DOHH2 (cell line): ENCODE data around the gene STK4.

Experiments used
- H3F3A ChIP-seq: fragments of 200-600 bp; sonication (generic), shearing (Covaris generic); 2 replicates; pipeline ENCODE4 v1.6.0; 2016; ENCODE audit warnings: antibody characterized with exemption, mild to moderate bottlenecking; ENCODE audit not compliant: control insufficient read depth, insufficient read depth
- H3K27ac ChIP-seq: fragments of 200-600 bp; sonication (generic); 2 replicates; pipeline ENCODE4 v1.5.1; 2014; ENCODE audit warnings: low read depth, mild to moderate bottlenecking, low read length, moderate library complexity
- H3K27me3 ChIP-seq: fragments of 200-600 bp; sonication (generic); 2 replicates; pipeline ENCODE4 v1.6.1; 2014; ENCODE audit warnings: mild to moderate bottlenecking, low read length, mixed read lengths; ENCODE audit not compliant: control insufficient read depth
- H3K36me3 ChIP-seq: fragments of 200-600 bp; sonication (generic); 2 replicates; pipeline ENCODE4 v1.6.1; 2014; ENCODE audit warnings: mild to moderate bottlenecking, low read length, moderate library complexity, mixed read lengths; ENCODE audit not compliant: control insufficient read depth
- H3K4me1 ChIP-seq: fragments of 200-600 bp; sonication (generic); 2 replicates; pipeline ENCODE4 v1.6.1; 2014; ENCODE audit warnings: mild to moderate bottlenecking, low read length, mixed read lengths; ENCODE audit not compliant: control insufficient read depth
- H3K4me2 ChIP-seq: fragments of 200-600 bp; sonication (generic); 2 replicates; pipeline ENCODE4 v1.6.0; 2014; ENCODE audit warnings: mild to moderate bottlenecking, low read length, moderate library complexity
- H3K4me3 ChIP-seq: fragments of 200-600 bp; sonication (generic); 2 replicates; pipeline ENCODE4 v1.5.1; 2014; ENCODE audit warnings: mild to moderate bottlenecking, low read length, mixed read lengths
- H3K79me2 ChIP-seq: fragments of 200-600 bp; sonication (generic); 2 replicates; pipeline ENCODE4 v1.6.1; 2014; ENCODE audit warnings: mild to moderate bottlenecking, low read length, mixed read lengths; ENCODE audit not compliant: control insufficient read depth
- H3K9me2 ChIP-seq: fragments of 200-600 bp; sonication (generic); replicated peaks from 2 replicates; pipeline ENCODE4 v1.6.1; 2014; ENCODE audit warnings: mild to moderate bottlenecking, low read length, mixed read lengths; ENCODE audit not compliant: control insufficient read depth
- H3K9me3 ChIP-seq: fragments of 200-600 bp; sonication (generic); 2 replicates; pipeline ENCODE4 v1.6.1; 2014; ENCODE audit warnings: antibody characterized with exemption, low read length, mixed read lengths; ENCODE audit not compliant: control insufficient read depth, insufficient read depth
- H4K20me1 ChIP-seq: fragments of 200-600 bp; sonication (generic); 2 replicates; pipeline ENCODE4 v1.6.0; 2014; ENCODE audit warnings: low read depth, mild to moderate bottlenecking, antibody characterized with exemption, low read length, moderate library complexity; ENCODE audit not compliant: control insufficient read depth, insufficient read depth
- EZH2phosphoT487 ChIP-seq: fragments of 200-600 bp; sonication (generic); IDR thresholded peaks from 2 replicates; pipeline ENCODE4 v1.6.1; 2017; ENCODE audit warnings: borderline replicate concordance, mild to moderate bottlenecking, antibody characterized with exemption, low read length, moderate library complexity, mixed read lengths
- TF ChIP-seq, protein P1 (sequence below): fragments of 200-600 bp; sonication (generic); IDR thresholded peaks from one replicate; pipeline ENCODE4 v1.5.1; 2014; ENCODE audit warnings: antibody characterized with exemption, mild to moderate bottlenecking, low read depth, low read length; ENCODE audit not compliant: poor library complexity, severe bottlenecking

Gene STK4

DNA sequence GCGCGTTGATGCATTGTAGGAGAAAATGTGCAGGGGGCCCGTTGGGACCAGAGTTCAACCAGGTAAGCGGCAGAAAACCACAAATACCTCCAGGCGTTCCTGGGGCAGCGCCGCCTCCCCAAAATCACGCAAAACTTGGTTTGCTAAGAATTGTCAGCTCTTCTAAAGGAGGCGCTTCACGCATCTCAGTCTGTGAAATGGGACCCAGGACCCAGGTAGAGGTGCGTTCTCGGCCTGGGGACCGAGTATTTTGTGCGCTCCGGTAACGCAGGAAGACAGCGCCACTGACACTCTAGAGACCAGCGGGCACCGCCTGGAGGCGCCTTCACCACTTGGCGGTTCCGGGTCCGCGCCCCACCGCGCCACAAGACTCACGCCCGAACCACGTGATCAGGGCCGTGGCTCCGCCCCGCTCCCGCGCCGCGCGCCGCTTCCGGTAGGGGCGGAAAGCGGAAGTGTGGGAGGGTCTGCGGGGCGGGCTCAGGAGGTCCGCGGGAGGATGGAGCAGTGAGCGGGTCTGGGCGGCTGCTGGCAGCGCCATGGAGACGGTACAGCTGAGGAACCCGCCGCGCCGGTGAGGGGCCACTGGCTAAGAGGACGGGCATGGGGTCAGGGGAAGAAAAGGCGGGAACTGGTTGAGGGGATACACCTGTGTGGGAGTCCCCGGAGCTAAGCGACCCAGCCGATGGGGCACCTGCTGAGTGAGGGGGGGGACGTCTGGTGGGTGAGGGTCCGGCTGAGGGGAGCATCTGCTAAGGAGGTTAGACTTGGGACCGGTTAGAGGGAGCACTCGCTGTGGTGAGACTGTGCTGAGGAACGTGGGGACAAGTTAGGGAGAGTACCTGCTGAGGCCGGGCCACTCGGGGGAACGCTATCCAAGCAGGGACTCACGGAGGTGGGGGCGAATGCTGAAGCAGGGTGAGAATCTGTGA lies at the start of gene STK4:
TSS of gene STK4 (plus strand) at position 483 of the 932 bp plus-strand sequence. CDS start at position 540, 57 bp downstream.
- Histone ChIP-seq H3K27me3 (no peaks in the 10 kb centered on the region), H3K4me2 (peak within 1 kb of the TSS; percentile 89), H3K9me3 (no peaks in the 10 kb centered on the region), H3K9me2 (no peaks in the 10 kb centered on the region), H3K27ac (peak within 1 kb of the TSS; percentile 88), H4K20me1 (peaks cover 8% of the 10 kb centered on the region; the same call in 1 of the 2 replicates), H3K4me1 (peaks cover 69% of the 10 kb centered on the region), H3K79me2 (peaks cover 57% of the 10 kb centered on the region), H3K36me3 (peaks cover 42% of the 10 kb centered on the region), H3K4me3 (peak within 1 kb of the TSS; percentile 95), H3F3A (peaks cover 20% of the 10 kb centered on the region)
- TF ChIP-seq, protein P1, sequence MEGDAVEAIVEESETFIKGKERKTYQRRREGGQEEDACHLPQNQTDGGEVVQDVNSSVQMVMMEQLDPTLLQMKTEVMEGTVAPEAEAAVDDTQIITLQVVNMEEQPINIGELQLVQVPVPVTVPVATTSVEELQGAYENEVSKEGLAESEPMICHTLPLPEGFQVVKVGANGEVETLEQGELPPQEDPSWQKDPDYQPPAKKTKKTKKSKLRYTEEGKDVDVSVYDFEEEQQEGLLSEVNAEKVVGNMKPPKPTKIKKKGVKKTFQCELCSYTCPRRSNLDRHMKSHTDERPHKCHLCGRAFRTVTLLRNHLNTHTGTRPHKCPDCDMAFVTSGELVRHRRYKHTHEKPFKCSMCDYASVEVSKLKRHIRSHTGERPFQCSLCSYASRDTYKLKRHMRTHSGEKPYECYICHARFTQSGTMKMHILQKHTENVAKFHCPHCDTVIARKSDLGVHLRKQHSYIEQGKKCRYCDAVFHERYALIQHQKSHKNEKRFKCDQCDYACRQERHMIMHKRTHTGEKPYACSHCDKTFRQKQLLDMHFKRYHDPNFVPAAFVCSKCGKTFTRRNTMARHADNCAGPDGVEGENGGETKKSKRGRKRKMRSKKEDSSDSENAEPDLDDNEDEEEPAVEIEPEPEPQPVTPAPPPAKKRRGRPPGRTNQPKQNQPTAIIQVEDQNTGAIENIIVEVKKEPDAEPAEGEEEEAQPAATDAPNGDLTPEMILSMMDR, result peak; percentile 68
- TF ChIP-seq EZH2phosphoT487, result no peak

DNA sequence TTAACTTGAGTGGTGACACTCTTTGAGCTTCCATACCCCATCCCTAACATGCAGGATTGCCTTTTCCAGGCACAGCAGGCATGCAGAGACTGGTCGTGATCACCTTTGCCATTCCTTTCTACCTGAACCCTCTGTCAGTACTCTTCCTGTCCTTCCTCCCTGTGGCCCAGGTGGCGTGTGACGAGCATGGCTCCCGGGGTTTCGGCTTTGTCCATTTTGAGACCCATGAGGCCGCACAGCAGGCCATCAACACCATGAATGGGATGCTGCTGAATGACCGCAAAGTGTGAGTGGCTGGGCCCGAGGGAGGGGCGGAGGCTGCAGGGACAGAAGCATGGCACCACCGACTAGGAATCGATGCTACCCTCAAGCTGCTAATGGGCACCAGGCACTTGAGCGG lies 49.7 kb upstream of the STK4 start:
- Histone ChIP-seq H3K36me3 (peaks cover 14% of the 10 kb centered on the region), H3K4me3 (no peak overlapping the region), H3K27ac (no peak overlapping the region), H3K9me2 (no peaks in the 10 kb centered on the region), H3K27me3 (no peaks in the 10 kb centered on the region), H3K79me2 (no peaks in the 10 kb centered on the region), H3F3A (no peaks in the 10 kb centered on the region), H3K9me3 (no peaks in the 10 kb centered on the region), H3K4me1 (no peaks in the 10 kb centered on the region), H3K4me2 (no peak overlapping the region), H4K20me1 (no peaks in the 10 kb centered on the region)
- TF ChIP-seq, protein P1, result no peak
- TF ChIP-seq EZH2phosphoT487, result no peak

DNA sequence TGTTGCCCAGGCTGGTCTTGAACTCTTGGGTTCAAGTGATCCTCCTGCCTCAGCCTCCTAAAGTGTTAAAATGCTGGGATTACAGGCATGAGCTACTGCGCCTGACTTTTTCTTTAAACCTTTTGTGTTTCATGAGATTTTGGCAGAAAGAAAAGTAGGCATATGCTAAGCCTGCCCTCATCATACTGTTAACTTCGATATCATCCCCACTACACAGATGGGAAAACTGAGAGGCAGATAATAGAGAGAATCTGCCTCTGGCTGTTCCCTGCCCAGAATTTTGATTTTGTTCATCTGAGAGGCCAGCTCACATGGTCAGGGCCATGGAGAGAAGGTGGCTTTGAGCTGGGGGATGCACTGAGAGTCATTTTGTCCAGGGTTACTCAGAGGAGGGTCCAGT lies 48.9 kb upstream of the STK4 start:
- no peaks in the 10 kb centered on the region for H3K9me2 ChIP-seq
- H3K27ac ChIP-seq, result no peak overlapping the region
- H3F3A ChIP-seq, result no peaks in the 10 kb centered on the region
- peaks cover 14% of the 10 kb centered on the region for H3K36me3 ChIP-seq
- no peaks in the 10 kb centered on the region for H3K9me3 ChIP-seq
- TF ChIP-seq, protein P1, result no peak
- TF ChIP-seq EZH2phosphoT487, result no peak
- H3K27me3 ChIP-seq, result no peaks in the 10 kb centered on the region
- H4K20me1 ChIP-seq, result no peaks in the 10 kb centered on the region
- H3K4me2 ChIP-seq, result no peak overlapping the region
- no peaks in the 10 kb centered on the region for H3K4me1 ChIP-seq
- H3K4me3 ChIP-seq, result no peak overlapping the region
- no peaks in the 10 kb centered on the region for H3K79me2 ChIP-seq
